Measurements from ENCODE around the gene CDH13. TPM values are rescaled to one million over a fixed set of nuclear protein-coding genes. Genes with fewer than 3 reads are reported as not detected.

CDH13 gene
- total and polyA plus RNA-seq, 4 donors, result 58.9 to 265 (median 158) TPM

DNA sequence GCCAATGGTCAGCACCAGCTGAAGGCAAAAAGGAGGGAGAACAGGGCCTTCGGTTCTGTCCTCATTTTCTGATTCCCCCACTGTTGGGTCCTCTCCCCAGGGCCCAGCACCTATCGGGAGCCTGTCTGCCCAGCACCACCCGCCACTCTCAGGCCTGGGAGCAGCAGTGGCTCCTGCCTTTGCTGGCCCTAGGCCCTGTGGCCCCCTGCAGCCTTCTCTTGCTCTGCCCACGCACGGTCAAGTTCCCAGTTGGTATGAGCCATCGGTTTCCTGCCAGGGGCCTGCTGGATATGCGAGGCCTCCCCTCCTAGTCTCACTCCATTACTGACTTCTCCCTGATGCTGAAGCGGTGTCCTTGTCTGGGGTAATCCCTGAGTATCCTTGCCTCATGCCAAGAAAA, 1218.5 kb downstream of the CDH13 start:
- no peaks in the 10 kb centered on the region for H3K9me3 ChIP-seq (ENCODE audit: control insufficient read depth, low read length)
- ATAC-seq (ENCODE audit: low FRiP score) (no peak), DNase-seq (no peak)
- intact Hi-C loops (cut with DNase I), result no loop called here
- no peak overlapping the region for H3K27ac ChIP-seq (ENCODE audit: low read depth in 1 of 2, low read length in 2 of 2)
- no peak overlapping the region for H3K4me3 ChIP-seq (ENCODE audit: low read length in 2 of 2)
- no peaks in the 10 kb centered on the region for H3K4me1 ChIP-seq (ENCODE audit: control insufficient read depth in 1 of 2, insufficient read depth in 2 of 2, low read length in 2 of 2)
- 96 to 97% methylated on average over 8 of the region's 8 CpGs for WGBS, 2 donors
- no peaks in the 10 kb centered on the region for H3K27me3 ChIP-seq (ENCODE audit: control insufficient read depth in 1 of 2, insufficient read depth in 2 of 2, low read length in 1 of 2)
- no peaks in the 10 kb centered on the region for H3K36me3 ChIP-seq (ENCODE audit: control insufficient read depth in 1 of 2, insufficient read depth in 2 of 2, low read length in 1 of 2)

DNA sequence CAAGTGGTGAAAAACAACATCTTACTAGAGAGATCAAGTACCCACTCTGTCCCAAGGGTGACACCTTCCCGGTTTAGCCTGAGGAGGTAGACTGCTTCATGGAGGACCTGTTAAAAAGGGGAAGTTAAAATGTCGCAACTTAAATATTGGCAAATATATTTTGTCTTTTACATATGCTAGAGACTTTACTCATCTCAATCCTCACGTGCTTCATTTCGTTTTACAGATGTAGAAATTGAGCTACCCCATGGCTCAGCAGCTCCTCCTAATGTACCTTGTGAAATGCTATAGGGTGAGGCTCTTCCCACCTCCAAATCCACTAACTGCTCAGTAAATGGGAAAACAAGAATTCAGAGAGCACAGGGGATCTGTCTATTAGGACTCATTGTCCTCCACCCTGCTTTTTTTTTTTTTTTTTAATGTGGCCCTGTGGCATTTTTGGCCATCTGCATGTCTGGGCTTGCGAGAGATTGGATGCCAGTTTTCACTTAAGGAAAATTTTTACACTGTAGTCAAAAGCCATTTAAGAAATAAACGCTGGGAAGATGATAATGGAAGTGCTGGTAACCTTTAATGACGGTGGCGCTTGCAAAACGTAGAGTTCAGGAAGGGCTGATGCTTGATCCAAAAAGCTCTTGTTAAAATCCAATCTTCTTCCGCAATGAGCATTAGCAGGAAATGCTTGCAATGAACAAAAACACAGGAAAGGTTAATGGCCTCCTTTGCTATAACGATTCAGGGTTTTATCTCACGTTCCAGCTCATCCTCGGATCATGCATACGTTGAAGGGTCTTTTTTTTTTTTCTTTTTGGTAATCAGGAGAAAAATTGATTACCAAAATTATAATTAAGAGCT, 1220.8 kb downstream of the CDH13 start:
- ATAC-seq (ENCODE audit: low FRiP score) (no peak), DNase-seq (no peak)
- Histone ChIP-seq H3K27ac (ENCODE audit: low read depth in 1 of 2, low read length in 2 of 2) (no peak overlapping the region), H3K9me3 (ENCODE audit: control insufficient read depth, low read length) (no peaks in the 10 kb centered on the region), H3K4me1 (ENCODE audit: control insufficient read depth in 1 of 2, insufficient read depth in 2 of 2, low read length in 2 of 2) (no peaks in the 10 kb centered on the region), H3K4me3 (ENCODE audit: low read length in 2 of 2) (no peak overlapping the region), H3K27me3 (ENCODE audit: control insufficient read depth in 1 of 2, insufficient read depth in 2 of 2, low read length in 1 of 2) (no peaks in the 10 kb centered on the region), H3K36me3 (ENCODE audit: control insufficient read depth in 1 of 2, insufficient read depth in 2 of 2, low read length in 1 of 2) (no peaks in the 10 kb centered on the region)
- intact Hi-C loops (cut with DNase I), result no loop called here
- WGBS, 2 donors, result 86 to 88% methylated on average over 14 of the region's 14 CpGs

DNA sequence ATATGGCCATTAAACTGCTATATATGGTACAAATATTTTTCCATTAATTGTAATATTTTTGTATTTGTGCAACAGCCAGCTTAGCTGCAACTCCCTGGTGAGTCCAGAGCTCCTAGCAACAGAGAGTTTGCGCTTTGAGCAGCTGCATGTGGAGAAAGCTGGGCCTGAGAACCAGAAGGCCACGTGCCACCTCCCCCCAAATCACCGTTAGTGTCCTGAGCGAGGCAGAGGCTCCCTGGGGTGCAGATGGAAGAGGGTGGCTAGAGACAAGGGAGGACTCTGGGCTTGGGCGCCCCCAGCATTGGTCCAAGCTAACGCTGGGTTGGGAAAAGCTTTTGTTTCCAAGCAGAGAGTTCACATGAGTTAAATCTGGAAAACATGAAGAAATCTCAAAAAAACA, 1222.7 kb downstream of the CDH13 start:
- H3K4me3 ChIP-seq (ENCODE audit: low read length in 2 of 2), result no peak overlapping the region
- H3K27me3 ChIP-seq (ENCODE audit: control insufficient read depth in 1 of 2, insufficient read depth in 2 of 2, low read length in 1 of 2), result no peaks in the 10 kb centered on the region
- no peak for ATAC-seq (ENCODE audit: low FRiP score)
- DNase-seq, result no peak
- no peak overlapping the region for H3K27ac ChIP-seq (ENCODE audit: low read depth in 1 of 2, low read length in 2 of 2)
- no peaks in the 10 kb centered on the region for H3K4me1 ChIP-seq (ENCODE audit: control insufficient read depth in 1 of 2, insufficient read depth in 2 of 2, low read length in 2 of 2)
- WGBS, 2 donors, result 67 to 72% methylated on average over 6 of the region's 6 CpGs
- no peaks in the 10 kb centered on the region for H3K9me3 ChIP-seq (ENCODE audit: control insufficient read depth, low read length)
- no peaks in the 10 kb centered on the region for H3K36me3 ChIP-seq (ENCODE audit: control insufficient read depth in 1 of 2, insufficient read depth in 2 of 2, low read length in 1 of 2)
- intact Hi-C loops (cut with DNase I), result no loop called here

Small RNAs within 50 kb of the gene (microRNA-seq; reads per million reads assigned to microRNA genes)
- gene MIR3182 (0 reads per million in 2 donors), gene MIR8058 (0 reads per million in 2 donors)
